AG09319 (cell line): ENCODE results near the gene PTPRT.

Experiments
- DNase-seq: peaks from one replicate; pipeline ENCODE4 v3.0.0-alpha.2; 2010; ENCODE audit warnings: low read depth; ENCODE audit errors: extremely low read depth
- TF ChIP-seq, protein P1 (sequence below): IDR thresholded peaks from 2 replicates; pipeline ENCODE4 v1.5.1; 2011; ENCODE audit warnings: low read depth, mild to moderate bottlenecking, inconsistent platforms, low read length, moderate library complexity

PTPRT gene

DNA sequence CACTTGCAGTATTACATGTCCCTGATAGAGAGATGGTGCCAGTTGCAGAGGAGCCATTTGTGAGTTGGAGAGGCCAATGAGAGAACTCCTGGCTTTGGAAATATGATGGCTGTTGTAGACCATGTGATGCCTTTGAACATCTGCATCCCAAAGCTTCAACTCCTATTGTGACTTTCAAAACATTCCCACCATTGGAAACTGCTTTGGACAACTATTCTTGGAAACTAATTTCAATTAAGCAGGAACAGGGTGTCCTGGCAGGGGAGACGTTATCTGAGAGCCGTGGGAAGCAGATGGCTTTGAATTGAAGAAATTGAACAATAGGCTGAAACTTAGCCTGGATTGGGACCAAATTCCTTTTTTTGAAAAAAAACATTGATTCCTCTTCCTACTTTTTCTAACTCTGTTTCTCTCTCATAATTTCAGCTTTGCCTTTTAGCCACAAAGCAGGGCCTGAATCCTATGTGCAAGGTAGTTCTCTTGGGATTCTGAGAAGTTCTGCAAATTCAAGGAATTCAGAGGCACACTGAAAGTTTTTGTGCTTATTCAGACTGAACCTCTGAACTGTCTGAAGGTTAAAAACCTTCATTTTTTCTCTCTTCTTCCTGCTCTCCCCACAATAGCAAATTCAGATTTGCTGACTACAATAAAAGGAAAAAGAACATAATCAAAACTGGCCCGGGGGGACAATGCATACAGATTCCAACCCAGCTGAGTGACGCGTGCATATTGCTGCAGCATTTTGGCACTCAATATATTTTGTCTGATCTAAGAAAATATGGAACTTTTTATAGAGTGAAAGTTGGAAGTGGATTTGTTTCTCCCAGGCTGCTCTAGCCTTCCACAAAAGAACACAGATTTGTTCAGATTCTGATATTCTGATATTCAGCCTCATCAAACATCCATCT, 851.2 kb downstream of the PTPRT start:
- TF ChIP-seq, protein P1, sequence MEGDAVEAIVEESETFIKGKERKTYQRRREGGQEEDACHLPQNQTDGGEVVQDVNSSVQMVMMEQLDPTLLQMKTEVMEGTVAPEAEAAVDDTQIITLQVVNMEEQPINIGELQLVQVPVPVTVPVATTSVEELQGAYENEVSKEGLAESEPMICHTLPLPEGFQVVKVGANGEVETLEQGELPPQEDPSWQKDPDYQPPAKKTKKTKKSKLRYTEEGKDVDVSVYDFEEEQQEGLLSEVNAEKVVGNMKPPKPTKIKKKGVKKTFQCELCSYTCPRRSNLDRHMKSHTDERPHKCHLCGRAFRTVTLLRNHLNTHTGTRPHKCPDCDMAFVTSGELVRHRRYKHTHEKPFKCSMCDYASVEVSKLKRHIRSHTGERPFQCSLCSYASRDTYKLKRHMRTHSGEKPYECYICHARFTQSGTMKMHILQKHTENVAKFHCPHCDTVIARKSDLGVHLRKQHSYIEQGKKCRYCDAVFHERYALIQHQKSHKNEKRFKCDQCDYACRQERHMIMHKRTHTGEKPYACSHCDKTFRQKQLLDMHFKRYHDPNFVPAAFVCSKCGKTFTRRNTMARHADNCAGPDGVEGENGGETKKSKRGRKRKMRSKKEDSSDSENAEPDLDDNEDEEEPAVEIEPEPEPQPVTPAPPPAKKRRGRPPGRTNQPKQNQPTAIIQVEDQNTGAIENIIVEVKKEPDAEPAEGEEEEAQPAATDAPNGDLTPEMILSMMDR = no peak
- DNase-seq = no peak

DNA sequence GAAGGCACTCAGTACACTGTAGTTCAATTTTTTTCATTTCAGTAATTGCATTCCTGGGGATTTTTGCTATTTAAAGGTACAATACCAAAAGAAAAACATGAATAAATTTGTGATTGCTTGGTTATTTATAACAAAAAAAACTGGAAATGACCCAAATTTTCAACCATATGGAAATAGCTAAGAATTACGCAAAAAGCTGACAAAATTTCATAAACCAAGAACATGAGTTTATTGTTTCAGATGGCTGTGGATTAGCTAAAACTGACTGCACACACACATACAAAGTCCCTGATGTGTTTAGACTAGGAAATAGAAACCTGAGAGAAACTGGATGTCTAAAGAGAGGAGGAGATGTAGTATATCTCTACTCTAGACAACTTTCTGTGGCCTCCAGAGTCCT, 853.1 kb downstream of the PTPRT start:
- TF ChIP-seq, protein P1 = no peak
- no peak for DNase-seq

DNA sequence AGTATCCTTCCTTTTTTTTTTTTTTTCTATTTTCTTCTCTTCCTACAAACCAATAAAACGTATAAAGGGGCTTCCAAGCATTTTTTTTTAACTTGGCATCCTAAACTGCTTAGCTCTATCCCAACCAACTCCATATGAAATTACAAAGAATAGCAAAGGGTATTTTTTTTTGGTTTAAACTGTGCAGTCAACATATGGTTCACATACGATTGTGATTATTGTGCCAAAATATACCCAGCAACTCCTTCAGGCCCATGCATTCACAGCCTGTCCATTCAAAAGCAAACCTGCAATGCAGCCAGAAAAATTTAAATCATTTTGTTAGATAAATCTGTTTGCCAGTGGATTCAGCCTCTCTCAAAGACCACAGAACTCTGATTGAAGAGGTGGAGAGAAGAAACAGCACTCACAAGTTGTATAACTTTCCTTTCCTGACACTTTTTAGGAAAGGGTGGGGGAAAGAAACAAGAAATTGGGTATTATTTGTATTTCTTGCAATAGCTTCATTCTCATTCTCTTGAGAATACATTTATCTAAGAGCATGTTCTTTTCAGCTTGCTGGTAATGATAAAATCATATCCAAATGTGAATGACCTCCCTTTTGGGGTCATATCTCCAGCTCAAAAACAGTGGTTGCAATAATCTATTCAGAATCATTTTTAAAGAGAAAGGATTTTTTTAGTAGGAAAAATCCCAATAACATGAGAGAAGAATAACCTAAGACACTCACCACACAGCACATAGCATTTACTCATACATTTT, 870.3 kb downstream of the PTPRT start:
- TF ChIP-seq, protein P1 = no peak
- no peak for DNase-seq

DNA sequence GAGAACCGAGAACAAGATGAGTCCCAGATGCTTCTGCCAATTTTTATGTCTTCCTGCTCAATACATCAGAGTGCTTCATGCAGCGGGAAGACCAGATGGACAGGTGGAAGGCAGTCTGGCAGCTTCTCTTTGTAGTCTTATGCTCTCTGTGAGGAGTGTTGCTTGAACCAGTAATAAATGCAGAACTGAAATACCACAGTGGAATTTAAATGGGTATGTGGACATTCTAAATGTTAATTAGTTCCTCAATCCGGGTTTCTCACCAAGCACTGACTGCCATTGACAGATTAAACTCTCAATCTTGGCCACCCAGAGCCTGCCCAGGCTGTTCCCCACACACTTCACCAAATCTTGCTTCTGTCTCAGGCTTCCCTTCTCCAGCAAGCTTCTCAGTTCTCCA, 876.0 kb downstream of the PTPRT start:
- TF ChIP-seq, protein P1 = no peak

DNA sequence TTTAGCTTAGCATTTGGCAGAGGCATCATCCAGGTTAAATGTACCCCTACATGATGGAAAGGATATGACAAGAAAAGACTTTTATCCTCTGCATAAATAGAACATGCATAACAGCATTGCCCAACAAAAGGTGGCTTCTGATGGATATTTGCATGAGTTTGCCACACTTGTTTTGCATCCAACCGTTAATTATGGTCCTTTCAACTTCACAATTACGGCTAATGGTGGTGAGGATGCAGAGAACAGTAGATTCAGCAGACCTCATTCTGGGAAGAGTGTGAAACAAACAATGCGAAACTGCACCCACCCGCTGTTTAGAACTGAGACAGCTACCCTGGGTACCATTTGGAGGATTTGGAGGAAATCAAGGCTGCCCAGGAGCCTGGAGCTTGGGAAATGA, 880.7 kb downstream of the PTPRT start:
- TF ChIP-seq, protein P1 = no peak

More for the DNA sequence above, 876.0 kb downstream of the PTPRT start:
- no peak for DNase-seq

DNA sequence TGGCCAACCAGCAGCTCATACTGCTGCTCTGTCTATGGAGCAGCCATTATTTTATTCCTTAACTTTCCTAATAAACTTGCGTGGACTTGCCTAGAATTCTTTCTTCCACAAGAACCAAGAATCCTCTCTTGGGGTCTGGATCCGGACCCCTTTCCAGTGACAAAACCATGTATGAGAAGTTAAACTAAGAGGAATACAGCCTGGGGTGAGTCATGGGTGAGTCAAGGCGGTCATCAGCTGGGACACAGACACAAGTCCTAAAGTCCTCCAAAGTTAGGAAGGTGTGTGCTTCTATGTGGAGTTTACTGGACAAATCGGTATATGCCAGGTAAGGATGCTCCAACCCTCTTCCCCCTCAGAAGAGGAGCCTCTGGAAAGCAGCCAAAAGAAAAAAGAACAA, 881.5 kb downstream of the PTPRT start:
- TF ChIP-seq, protein P1 = no peak
- DNase-seq = no peak

More for the DNA sequence above, 880.7 kb downstream of the PTPRT start:
- no peak for DNase-seq

DNA sequence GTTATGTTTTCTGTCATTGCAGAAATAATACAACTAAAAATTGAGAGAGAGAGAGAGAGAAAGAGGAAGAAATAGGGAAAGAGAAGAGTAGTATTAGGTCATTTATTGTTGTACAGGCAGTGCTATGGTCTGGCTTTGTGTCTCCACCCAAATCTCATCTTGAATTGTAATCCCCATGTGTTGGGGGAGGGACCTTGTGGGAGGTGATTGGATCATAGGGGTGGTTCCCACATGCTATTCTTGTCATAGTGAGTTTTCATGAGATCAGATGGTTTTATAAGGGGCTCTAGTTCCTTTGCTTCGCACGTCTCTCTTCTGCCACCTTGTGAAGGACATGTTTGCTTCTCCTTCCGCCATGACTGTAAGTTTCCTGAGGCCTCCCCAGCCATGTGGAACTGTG, 894.1 kb downstream of the PTPRT start:
- no peak for DNase-seq
- TF ChIP-seq, protein P1 = no peak
